WI38 (cell line): ENCODE results near the gene DNAH1.

Experiments used
- H3K4me3 ChIP-seq: 2 replicates; pipeline ENCODE4 v1.5.1; 2011; ENCODE audit warnings: low read depth, mild to moderate bottlenecking, control low read depth, low read length
- CTCF ChIP-seq: IDR thresholded peaks from 2 replicates; pipeline ENCODE4 v1.5.1; 2012; ENCODE audit warnings: low read depth, mild to moderate bottlenecking, control low read depth, low read length

Gene DNAH1

GRCh38 chr3:52446042-52446441, 129.9 kb downstream of the DNAH1 start:
- H3K4me3 ChIP-seq = no peak overlapping the region
- no peak for TF ChIP-seq CTCF

- no peak overlapping the region for H3K4me3 ChIP-seq
- peak; percentile 100 for TF ChIP-seq CTCF
These were observed 130.8 kb downstream of the DNAH1 start for GRCh38 chr3:52446631-52447511.

GRCh38 chr3:52447512-52448355, 131.6 kb downstream of the DNAH1 start:
- TF ChIP-seq CTCF = no peak
- H3K4me3 ChIP-seq = no peak overlapping the region
